ENCODE measurements around the gene DCLK3. TPM values are rescaled to one million over a fixed set of nuclear protein-coding genes. Genes with fewer than 3 reads are reported as not detected.

DCLK3 gene
- total RNA-seq, 1 experiment from 2014 or later, result 1.4 TPM

- Histone ChIP-seq H3K18ac (ENCODE audit: insufficient read length, low read depth, low read length) (no peak overlapping the region), H3K23ac (ENCODE audit: insufficient read length, low read depth, low read length) (no peak overlapping the region), H2AK5ac (ENCODE audit: insufficient read length, low read length) (no peak overlapping the region), H2BK20ac (ENCODE audit: low read depth, low read length, poor library complexity, severe bottlenecking) (no peak overlapping the region), H4K5ac (ENCODE audit: insufficient read length, low read depth, low read length) (no peak overlapping the region), H3K14ac (ENCODE audit: insufficient read depth, low read length) (no peak overlapping the region), H2AFZ (ENCODE audit: low read length) (no peak overlapping the region), H3K4me1 (ENCODE audit: insufficient read depth, low read length) (no peaks in the 10 kb centered on the region), H3T11ph (ENCODE audit: low read length) (no peak overlapping the region), H3K79me2 (ENCODE audit: insufficient read depth, low read length) (no peaks in the 10 kb centered on the region), H3K27me3 (ENCODE audit: insufficient read depth, low read length) (no peaks in the 10 kb centered on the region), H3K56ac (ENCODE audit: insufficient read length, low read depth, low read length) (no peak overlapping the region), H3K4ac (ENCODE audit: low read depth, low read length) (no peak overlapping the region), H4K91ac (ENCODE audit: insufficient read length, low read depth, low read length) (no peak overlapping the region), H3K23me2 (ENCODE audit: insufficient read length, low read depth, low read length, poor library complexity, severe bottlenecking) (no peaks in the 10 kb centered on the region), H2BK120ac (ENCODE audit: low read depth, low read length, poor library complexity, severe bottlenecking) (no peak overlapping the region), H3K9ac (ENCODE audit: extremely low read depth, insufficient read length, low read length) (no peak overlapping the region), H4K20me1 (ENCODE audit: control insufficient read depth, insufficient read depth, insufficient read length) (peaks cover 3% of the 10 kb centered on the region), H3K27ac (ENCODE audit: insufficient read length, low read depth, low read length) (no peak overlapping the region), H4K8ac (replicated peaks; ENCODE audit: insufficient read length, low read depth, low read length) (no peak overlapping the region), H3K79me1 (ENCODE audit: insufficient read depth, low read depth, low read length, poor library complexity, severe bottlenecking) (no peaks in the 10 kb centered on the region), H2BK5ac (ENCODE audit: insufficient read length, low read length) (no peak overlapping the region), H2BK12ac (ENCODE audit: insufficient read length, low read depth, low read length) (no peak overlapping the region), H3K9me3 (ENCODE audit: control insufficient read depth, low read depth, low read length) (no peaks in the 10 kb centered on the region), H2BK15ac (ENCODE audit: low read depth, low read length) (no peak overlapping the region), H3K4me2 (ENCODE audit: insufficient read depth, insufficient read length, low read length) (no peak overlapping the region)
- H3K36me3 Mint-ChIP-seq (ENCODE audit: insufficient read depth in 1 of 3, low read depth in 3 of 3), result no peaks in the 10 kb centered on the region
- no peak overlapping the region; a peak in 1 of 7 replicates for H3K27ac Mint-ChIP-seq
- no peak overlapping the region for H3K4me3 Mint-ChIP-seq
- DNase-seq, result no peak
- H3K27me3 Mint-ChIP-seq (ENCODE audit: low read depth), result no peaks in the 10 kb centered on the region; the same call in 1 of the 2 replicates
- H3K4me1 Mint-ChIP-seq, result peaks cover 10 to 15% of the 10 kb centered on the region in 2 experiments
- WGBS (ENCODE audit: extremely low coverage, insufficient read length, low lambda C conversion rate), result no CpG with 5 or more reads among the region's 1 CpG
- TF ChIP-seq CTCF (conservative IDR thresholded peaks at IDR 0.05), result no peak
- no peaks in the 10 kb centered on the region for H3K9me3 Mint-ChIP-seq
Measured at GRCh38 chr3:36812240-36812639, 47.9 kb upstream of the DCLK3 start.

All from H9 (cell line).